SK-N-SH (cell line): ENCODE measurements around the gene ETV6.

ENCODE experiments used
- EZH2phosphoT487 ChIP-seq: fragments of 200-600 bp; sonication (generic); IDR thresholded peaks from 2 replicates; pipeline ENCODE4 v1.6.1; 2017; ENCODE audit warnings: low read depth, mixed run types, mild to moderate bottlenecking, antibody characterized with exemption, moderate library complexity, borderline replicate concordance
- PBX3 ChIP-seq: IDR thresholded peaks from 2 replicates; pipeline ENCODE4; 2012
- RFX5 ChIP-seq: IDR thresholded peaks from 2 replicates; pipeline ENCODE4 v1.6.1; 2012; ENCODE audit warnings: mild to moderate bottlenecking, improper control_type of control experiment, low read length
- SMC3 ChIP-seq: IDR thresholded peaks from 2 replicates; pipeline ENCODE4 v1.6.1; 2012; ENCODE audit warnings: low read depth, low read length, improper control_type of control experiment
- TF ChIP-seq, protein P1 (sequence below): fragments of 200-600 bp; sonication (generic); IDR thresholded peaks from 2 replicates; pipeline ENCODE4 v1.6.1; 2017; ENCODE audit warnings: antibody characterized with exemption, mild to moderate bottlenecking, moderate library complexity

- TF ChIP-seq EZH2phosphoT487 (no peak), SMC3 (no peak), PBX3 (no peak), RFX5 (no peak)
- TF ChIP-seq, protein P1, sequence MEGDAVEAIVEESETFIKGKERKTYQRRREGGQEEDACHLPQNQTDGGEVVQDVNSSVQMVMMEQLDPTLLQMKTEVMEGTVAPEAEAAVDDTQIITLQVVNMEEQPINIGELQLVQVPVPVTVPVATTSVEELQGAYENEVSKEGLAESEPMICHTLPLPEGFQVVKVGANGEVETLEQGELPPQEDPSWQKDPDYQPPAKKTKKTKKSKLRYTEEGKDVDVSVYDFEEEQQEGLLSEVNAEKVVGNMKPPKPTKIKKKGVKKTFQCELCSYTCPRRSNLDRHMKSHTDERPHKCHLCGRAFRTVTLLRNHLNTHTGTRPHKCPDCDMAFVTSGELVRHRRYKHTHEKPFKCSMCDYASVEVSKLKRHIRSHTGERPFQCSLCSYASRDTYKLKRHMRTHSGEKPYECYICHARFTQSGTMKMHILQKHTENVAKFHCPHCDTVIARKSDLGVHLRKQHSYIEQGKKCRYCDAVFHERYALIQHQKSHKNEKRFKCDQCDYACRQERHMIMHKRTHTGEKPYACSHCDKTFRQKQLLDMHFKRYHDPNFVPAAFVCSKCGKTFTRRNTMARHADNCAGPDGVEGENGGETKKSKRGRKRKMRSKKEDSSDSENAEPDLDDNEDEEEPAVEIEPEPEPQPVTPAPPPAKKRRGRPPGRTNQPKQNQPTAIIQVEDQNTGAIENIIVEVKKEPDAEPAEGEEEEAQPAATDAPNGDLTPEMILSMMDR = no peak
Measured at GRCh38 chr12:11863988-11864387, 214.5 kb downstream of the ETV6 start.
